Hematopoietic multipotent progenitor cell treated with erythropoietin and hydrocortisone succinate and interleukin-3 and kit ligand, for 17 days (in vitro differentiated cells): ENCODE results near the gene SUPT3H.

ENCODE experiments used
- DNase-seq: peaks from one replicate; pipeline ENCODE4 v3.0.0-alpha.2; 2015; ENCODE audit warnings: low spot score

The SUPT3H gene

GRCh38 chr6:45001663-45002062 is 376.1 kb downstream of the SUPT3H start:
- no peak for DNase-seq

DNA sequence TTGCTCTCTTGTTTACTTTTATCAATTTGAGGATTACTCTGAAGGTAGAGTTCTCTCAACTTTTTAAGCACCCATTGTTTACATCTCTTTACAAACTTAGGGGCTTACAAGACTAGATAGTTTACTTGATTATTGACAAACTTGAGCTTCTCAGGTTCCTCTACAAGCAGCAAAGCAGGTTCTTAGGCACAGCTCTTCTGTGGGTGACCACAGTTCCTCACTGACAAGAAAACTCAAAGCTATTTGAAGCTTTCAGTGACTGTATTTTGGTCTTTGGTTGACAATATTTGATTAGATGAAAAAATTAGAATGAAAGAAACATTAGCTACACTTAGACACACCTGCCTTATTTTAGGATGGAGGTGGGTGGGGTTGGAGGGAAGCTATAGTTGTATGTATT is 376.9 kb downstream of the SUPT3H start:
- DNase-seq: no peak

DNA sequence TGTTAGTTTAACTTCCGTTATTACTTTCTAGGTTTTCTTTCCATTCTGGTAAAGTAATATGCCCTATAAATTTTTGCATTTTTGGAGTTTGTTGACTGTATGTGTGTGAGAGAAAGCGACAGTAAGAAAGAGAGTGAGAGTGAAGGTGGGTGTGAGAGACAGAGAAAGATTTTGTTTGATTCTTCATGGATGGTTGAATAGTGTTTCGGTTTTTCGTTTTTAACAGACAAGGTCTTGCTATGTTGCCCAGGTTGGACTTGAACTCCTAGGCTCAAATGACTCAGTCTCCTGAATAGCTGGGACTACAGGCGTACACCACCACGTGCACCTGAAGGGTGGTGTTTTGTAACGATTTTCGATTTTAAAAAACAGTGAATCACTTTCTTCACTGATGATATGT is 378.7 kb downstream of the SUPT3H start:
- DNase-seq: no peak

- no peak for DNase-seq
Measured at GRCh38 chr6:44995486-44996132, 382.1 kb downstream of the SUPT3H start.

DNA sequence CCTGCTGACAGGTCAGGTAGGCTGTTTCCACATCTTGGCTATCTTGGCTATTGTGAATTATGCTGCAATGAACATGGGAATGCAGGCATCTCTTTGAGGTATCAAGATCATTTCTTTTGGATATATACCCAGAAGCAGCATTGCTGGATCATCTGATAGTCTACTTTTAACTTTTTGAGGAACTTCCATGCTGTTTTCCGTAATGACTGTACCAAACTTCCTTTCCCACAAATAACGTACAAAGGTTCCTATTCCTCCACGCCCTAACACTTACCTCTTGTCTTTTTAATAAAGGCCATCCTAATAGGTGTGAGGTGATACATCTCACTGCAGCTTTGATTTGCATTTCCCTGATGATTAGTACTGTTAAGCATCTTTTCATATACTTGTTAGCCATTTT is 388.3 kb downstream of the SUPT3H start:
- DNase-seq: no peak

GRCh38 chr6:44985006-44985405 is 392.7 kb downstream of the SUPT3H start:
- DNase-seq: no peak

GRCh38 chr6:44983467-44984365 is 394.0 kb downstream of the SUPT3H start:
- DNase-seq: no peak

GRCh38 chr6:44980841-44981240 is 396.9 kb downstream of the SUPT3H start:
- DNase-seq: no peak

- no peak for DNase-seq
Measured at GRCh38 chr6:44976677-44977641, 400.8 kb downstream of the SUPT3H start.

GRCh38 chr6:44974511-44974910 is 403.2 kb downstream of the SUPT3H start:
- no peak for DNase-seq

DNA sequence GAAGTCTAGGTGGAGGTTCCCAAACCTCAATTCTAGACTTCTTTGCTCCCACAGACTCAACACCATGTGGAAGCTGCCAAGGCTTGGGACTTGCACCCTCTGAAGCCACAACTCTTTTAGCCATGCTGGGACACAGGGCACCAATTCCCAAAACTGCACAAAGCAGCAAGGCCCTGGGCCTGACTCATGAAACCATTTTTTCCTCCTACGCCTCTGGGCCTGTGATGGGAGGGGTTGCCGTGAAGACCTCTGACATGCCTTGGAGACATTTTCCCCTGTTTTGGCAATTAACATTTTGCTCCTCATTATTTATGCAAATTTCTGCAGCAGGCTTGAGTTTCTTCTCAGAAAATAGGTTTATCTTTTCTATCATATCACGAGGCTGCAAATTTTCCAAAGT is 405.0 kb downstream of the SUPT3H start:
- no peak for DNase-seq

- DNase-seq: no peak
Measured at GRCh38 chr6:44969446-44970185, 408.1 kb downstream of the SUPT3H start.

DNA sequence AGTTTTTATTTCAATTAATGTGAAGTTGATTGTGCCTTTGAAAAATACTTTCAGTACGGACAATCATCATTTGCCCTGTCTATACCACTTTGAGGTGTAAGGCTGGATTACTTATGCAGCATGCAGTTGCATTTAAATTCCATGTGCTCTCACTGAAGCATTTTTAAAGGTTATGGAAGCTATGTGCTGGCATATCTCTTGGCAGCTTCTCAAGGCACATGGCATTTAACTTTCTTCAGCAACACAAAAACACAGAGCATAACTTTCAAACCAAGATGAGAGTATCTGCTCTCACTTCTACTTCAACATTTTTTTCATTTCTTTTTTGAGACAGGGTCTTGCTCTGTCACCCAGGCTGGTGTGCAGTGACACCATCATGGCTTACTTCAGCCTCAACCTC is 410.3 kb downstream of the SUPT3H start:
- DNase-seq: no peak

DNA sequence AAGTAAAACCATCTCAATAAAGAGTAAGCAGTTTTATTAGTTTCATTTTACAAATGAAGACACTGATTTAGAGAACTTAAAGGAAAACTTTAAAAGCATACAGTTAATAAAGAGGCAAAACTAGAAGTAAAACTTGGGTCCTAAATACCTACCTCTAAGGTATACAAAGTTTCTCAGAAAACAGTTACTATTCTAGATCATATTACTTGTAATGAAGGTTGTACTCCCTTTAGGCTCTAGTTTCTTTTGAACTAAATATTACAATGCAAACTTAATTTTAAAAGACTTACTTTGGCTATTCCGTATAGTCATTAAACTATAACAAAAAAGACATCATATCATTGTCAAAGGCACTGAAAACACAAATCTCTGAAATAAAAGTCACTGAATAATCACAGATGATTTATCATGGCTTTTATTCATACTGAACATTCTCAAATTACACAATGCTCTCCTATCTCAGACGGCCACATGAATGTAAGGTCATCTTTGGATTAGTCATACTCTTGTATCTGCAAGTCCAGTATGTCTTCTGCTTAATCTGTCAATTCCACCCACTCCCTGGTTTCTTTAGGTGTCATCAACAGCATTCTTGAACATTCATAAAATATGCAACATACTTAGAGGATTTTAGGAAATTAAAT is 411.2 kb downstream of the SUPT3H start:
- DNase-seq: no peak

- DNase-seq: no peak
Measured at GRCh38 chr6:44965708-44966107, 412.0 kb downstream of the SUPT3H start.

DNA sequence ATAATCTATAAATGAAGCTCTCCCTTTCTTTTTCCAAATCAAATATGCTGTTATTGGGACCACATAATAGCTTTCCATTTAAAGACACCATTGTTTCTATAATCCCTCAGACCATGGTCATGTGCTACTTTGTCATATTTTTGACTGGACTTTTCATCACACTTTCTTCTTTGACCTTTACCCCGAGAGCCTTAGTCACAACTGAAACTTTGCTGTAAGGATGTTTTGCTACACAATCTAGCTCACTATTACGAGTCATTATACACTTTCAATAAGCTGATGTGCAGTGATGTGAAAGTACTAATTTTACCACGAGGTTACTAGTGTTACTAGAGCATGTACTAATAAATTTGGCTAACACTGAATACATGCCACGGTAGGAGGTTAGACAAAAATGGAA is 416.8 kb downstream of the SUPT3H start:
- DNase-seq: no peak

- no peak for DNase-seq
Measured at GRCh38 chr6:44959651-44960050, 418.1 kb downstream of the SUPT3H start.

GRCh38 chr6:44957156-44957555 is 420.6 kb downstream of the SUPT3H start:
- no peak for DNase-seq

- DNase-seq: no peak
Measured at GRCh38 chr6:44956396-44956795, 421.3 kb downstream of the SUPT3H start.

DNA sequence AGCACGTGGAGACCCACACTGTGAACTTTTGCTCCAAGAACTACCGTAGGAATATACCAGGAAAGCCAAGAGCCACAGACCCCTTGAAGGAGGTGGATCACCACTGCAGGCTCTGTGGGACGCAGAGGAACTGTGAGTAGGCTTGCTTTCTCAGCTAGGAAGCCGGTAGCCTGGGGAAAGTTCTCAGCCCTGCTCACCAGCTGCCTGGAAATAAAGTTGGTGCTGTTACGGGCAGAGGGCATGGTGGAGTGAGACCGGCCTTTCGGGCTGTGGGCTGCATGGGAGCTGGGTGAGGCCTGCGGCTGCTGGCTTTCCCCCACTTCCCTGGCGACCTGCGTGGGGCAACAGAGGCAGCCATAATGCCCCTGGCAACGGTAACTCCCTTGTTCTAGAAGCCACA is 422.6 kb downstream of the SUPT3H start:
- no peak for DNase-seq

- no peak for DNase-seq
Measured at GRCh38 chr6:44954281-44954680, 423.5 kb downstream of the SUPT3H start.
